ENCODE measurements around the gene NCKAP5. TPM values are rescaled to one million over a fixed set of nuclear protein-coding genes. Genes with fewer than 3 reads are reported as not detected.
"Not testable (repeated sequence)": the region's sequence is repeated elsewhere in the genome, so short reads cannot be mapped to it uniquely, and the experiment has no call there.

The NCKAP5 gene
- total RNA-seq, 1 experiment from 2014 or later, result 3.2 TPM

DNA sequence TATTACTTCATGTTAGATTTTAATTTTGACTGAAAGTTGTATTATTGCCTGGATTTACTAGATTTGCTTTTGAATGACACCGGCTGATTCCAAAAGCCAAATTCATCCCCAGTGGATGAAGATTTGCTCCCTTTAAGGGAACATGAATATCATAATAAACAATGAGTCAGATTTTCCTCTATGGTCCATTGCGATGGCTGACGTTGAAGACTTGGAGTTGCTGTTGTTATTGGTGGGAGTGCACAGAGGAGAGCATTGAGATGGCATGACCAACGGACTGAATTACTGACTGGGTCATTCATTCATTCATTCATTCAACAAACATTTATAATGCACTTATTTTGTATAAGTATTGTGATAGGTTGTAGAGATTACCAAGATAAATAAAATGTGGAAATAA, 864.9 kb downstream of the NCKAP5 start:
- Histone ChIP-seq H4K20me1 (ENCODE audit: low read length) (no peaks in the 10 kb centered on the region), H3K9ac (ENCODE audit: low read length) (no peak overlapping the region), H3K4me3 (ENCODE audit: low read length) (no peak overlapping the region), H3K4me2 (ENCODE audit: low read length) (no peak overlapping the region), H2AFZ (ENCODE audit: low read length) (no peak overlapping the region), H3K9me3 (ENCODE audit: low read length) (no peaks in the 10 kb centered on the region), H3K27me3 (ENCODE audit: low read length) (no peaks in the 10 kb centered on the region), H3K27ac (ENCODE audit: low read length) (no peak overlapping the region), H3K4me1 (ENCODE audit: insufficient read depth, low read length) (peaks cover 12% of the 10 kb centered on the region), H3F3A (ENCODE audit: low read length, unreplicated experiment) (no peaks in the 10 kb centered on the region), H3K9me2 (replicated peaks; ENCODE audit: low read length) (no peaks in the 10 kb centered on the region), H3K36me3 (ENCODE audit: low read depth, low read length) (no peaks in the 10 kb centered on the region), H3K79me2 (ENCODE audit: low read length) (no peaks in the 10 kb centered on the region)
- TF ChIP-seq, protein P1, sequence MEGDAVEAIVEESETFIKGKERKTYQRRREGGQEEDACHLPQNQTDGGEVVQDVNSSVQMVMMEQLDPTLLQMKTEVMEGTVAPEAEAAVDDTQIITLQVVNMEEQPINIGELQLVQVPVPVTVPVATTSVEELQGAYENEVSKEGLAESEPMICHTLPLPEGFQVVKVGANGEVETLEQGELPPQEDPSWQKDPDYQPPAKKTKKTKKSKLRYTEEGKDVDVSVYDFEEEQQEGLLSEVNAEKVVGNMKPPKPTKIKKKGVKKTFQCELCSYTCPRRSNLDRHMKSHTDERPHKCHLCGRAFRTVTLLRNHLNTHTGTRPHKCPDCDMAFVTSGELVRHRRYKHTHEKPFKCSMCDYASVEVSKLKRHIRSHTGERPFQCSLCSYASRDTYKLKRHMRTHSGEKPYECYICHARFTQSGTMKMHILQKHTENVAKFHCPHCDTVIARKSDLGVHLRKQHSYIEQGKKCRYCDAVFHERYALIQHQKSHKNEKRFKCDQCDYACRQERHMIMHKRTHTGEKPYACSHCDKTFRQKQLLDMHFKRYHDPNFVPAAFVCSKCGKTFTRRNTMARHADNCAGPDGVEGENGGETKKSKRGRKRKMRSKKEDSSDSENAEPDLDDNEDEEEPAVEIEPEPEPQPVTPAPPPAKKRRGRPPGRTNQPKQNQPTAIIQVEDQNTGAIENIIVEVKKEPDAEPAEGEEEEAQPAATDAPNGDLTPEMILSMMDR (conservative IDR thresholded peaks at IDR 0.05; ENCODE audit: low read depth, low read length), result no peak
- no peak for TF ChIP-seq EZH2 (IDR thresholded peaks at IDR 0.05; ENCODE audit: low read length, unreplicated experiment)
- TF ChIP-seq EZH2phosphoT487 (IDR thresholded peaks at IDR 0.05; ENCODE audit: borderline replicate concordance, low read length), result no peak
- ATAC-seq (no peak), DNase-seq (no peak)
- intact Hi-C loops (cut with micrococcal nuclease), result no loop called here
- POLR2A ChIA-PET (ENCODE audit: unreplicated experiment), result no interaction called here
- BruUV-seq (replicated peaks), result no TSS peak
- CTCF ChIA-PET, result no interaction called here

GRCh38 chr2:132701810-132702209, 866.5 kb downstream of the NCKAP5 start:
- intact Hi-C loops (cut with micrococcal nuclease), result no loop called here
- no peak overlapping the region for H2AFZ ChIP-seq (ENCODE audit: low read length)
- CTCF ChIA-PET, result no interaction called here
- H3K4me3 ChIP-seq (ENCODE audit: low read length), result no peak overlapping the region
- H3K4me1 ChIP-seq (ENCODE audit: insufficient read depth, low read length), result peaks cover 12% of the 10 kb centered on the region
- peak; percentile 64 for ATAC-seq
- no peaks in the 10 kb centered on the region for H3K36me3 ChIP-seq (ENCODE audit: low read depth, low read length)
- no peak overlapping the region for H3K27ac ChIP-seq (ENCODE audit: low read length)
- no peak overlapping the region for H3K4me2 ChIP-seq (ENCODE audit: low read length)
- TF ChIP-seq EZH2 (IDR thresholded peaks at IDR 0.05; ENCODE audit: low read length, unreplicated experiment), result no peak
- TF ChIP-seq, protein P1 (conservative IDR thresholded peaks at IDR 0.05; ENCODE audit: low read depth, low read length), result no peak
- TF ChIP-seq EZH2phosphoT487 (IDR thresholded peaks at IDR 0.05; ENCODE audit: borderline replicate concordance, low read length), result no peak
- no peaks in the 10 kb centered on the region for H3K79me2 ChIP-seq (ENCODE audit: low read length)
- DNase-seq, result peak; percentile 64
- no peak overlapping the region for H3K9ac ChIP-seq (ENCODE audit: low read length)
- no peaks in the 10 kb centered on the region for H3K9me2 ChIP-seq (replicated peaks; ENCODE audit: low read length)
- no peaks in the 10 kb centered on the region for H3K27me3 ChIP-seq (ENCODE audit: low read length)
- no peaks in the 10 kb centered on the region for H4K20me1 ChIP-seq (ENCODE audit: low read length)
- POLR2A ChIA-PET (ENCODE audit: unreplicated experiment), result no interaction called here
- H3F3A ChIP-seq (ENCODE audit: low read length, unreplicated experiment), result no peaks in the 10 kb centered on the region
- no peaks in the 10 kb centered on the region for H3K9me3 ChIP-seq (ENCODE audit: low read length)
- no TSS peak for BruUV-seq (replicated peaks)

- DNase-seq; H3K4me3 ChIP-seq (ENCODE audit: low read length); H3K27ac ChIP-seq (ENCODE audit: low read length); BruUV-seq (replicated peaks); POLR2A ChIA-PET (ENCODE audit: unreplicated experiment); H4K20me1 ChIP-seq (ENCODE audit: low read length); H3K79me2 ChIP-seq (ENCODE audit: low read length); H3K4me2 ChIP-seq (ENCODE audit: low read length); intact Hi-C loops (cut with micrococcal nuclease); H3K9ac ChIP-seq (ENCODE audit: low read length); H3F3A ChIP-seq (ENCODE audit: low read length, unreplicated experiment); H3K27me3 ChIP-seq (ENCODE audit: low read length); CTCF ChIA-PET; H3K36me3 ChIP-seq (ENCODE audit: low read depth, low read length); ATAC-seq; H2AFZ ChIP-seq (ENCODE audit: low read length); H3K9me3 ChIP-seq (ENCODE audit: low read length); H3K9me2 ChIP-seq (replicated peaks; ENCODE audit: low read length): not testable (repeated sequence)
- peaks cover 12% of the 10 kb centered on the region for H3K4me1 ChIP-seq (ENCODE audit: insufficient read depth, low read length)
Measured at GRCh38 chr2:132699802-132700201, 868.5 kb downstream of the NCKAP5 start.

DNA sequence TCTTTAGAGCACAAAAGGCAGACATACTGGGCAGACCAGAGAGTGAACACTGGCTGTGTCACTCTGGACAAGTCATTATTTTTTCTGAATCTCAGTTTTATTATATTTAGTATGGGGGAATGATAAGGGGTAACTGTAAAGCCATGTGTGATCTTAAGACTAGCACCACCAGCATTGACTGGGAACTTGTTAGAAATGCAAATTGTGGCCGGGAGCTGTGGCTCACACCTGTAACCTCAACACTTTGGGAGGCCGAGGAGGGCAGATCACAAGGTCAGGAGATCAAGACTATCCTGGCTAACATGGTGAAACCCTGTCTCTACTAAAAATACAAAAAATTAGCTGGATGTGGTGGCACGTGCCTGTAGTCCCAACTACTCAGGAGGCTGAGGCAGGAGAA, 869.9 kb downstream of the NCKAP5 start:
- BruUV-seq (replicated peaks); CTCF ChIA-PET: not testable (repeated sequence)

More for the DNA sequence above, 869.9 kb downstream of the NCKAP5 start:
- H3K27ac ChIP-seq (ENCODE audit: low read length); H4K20me1 ChIP-seq (ENCODE audit: low read length); ATAC-seq; POLR2A ChIA-PET (ENCODE audit: unreplicated experiment); H3K9me3 ChIP-seq (ENCODE audit: low read length); H3K9ac ChIP-seq (ENCODE audit: low read length); H3K4me3 ChIP-seq (ENCODE audit: low read length); H3K36me3 ChIP-seq (ENCODE audit: low read depth, low read length); H3K79me2 ChIP-seq (ENCODE audit: low read length); H3F3A ChIP-seq (ENCODE audit: low read length, unreplicated experiment); DNase-seq; H3K9me2 ChIP-seq (replicated peaks; ENCODE audit: low read length); H3K27me3 ChIP-seq (ENCODE audit: low read length); H3K4me2 ChIP-seq (ENCODE audit: low read length); H2AFZ ChIP-seq (ENCODE audit: low read length); intact Hi-C loops (cut with micrococcal nuclease): not testable (repeated sequence)
- H3K4me1 ChIP-seq (ENCODE audit: insufficient read depth, low read length), result peaks cover 12% of the 10 kb centered on the region

All from PC-3 (cell line).